ENCODE results near the gene TIMM23.
"Not testable (repeated sequence)": the region's sequence is repeated elsewhere in the genome, so short reads cannot be mapped to it uniquely, and the experiment has no call there.

TIMM23 gene

GRCh38 chr10:45972106-45972812 lies at the start of gene TIMM23:
TIMM23 (plus strand) TSS chr10:45972489; CDS start chr10:45972625, 136 bp downstream.
- DNase-seq (ENCODE audit: low spot score): peak; percentile 43

DNA sequence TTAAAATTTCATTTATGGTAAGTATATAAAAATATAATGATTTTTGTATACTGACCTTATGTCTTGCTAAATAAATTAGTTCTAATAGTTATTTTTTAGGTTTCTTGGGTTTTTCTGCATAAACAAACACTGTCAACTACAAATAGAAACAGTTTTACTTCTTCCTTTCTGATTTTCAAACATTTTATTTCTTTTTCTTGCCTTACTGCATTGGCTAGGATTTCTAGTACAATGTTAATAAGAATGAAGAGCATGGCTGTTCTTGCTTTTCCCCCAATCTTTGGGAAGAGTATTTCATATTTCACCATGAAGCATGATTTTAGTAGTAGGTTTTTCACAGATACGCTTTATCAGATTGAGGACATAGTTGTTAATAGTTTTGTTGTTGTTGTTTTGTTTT lies 45.5 kb upstream of the TIMM23 start:
- DNase-seq (ENCODE audit: low spot score): not testable (repeated sequence)

DNA sequence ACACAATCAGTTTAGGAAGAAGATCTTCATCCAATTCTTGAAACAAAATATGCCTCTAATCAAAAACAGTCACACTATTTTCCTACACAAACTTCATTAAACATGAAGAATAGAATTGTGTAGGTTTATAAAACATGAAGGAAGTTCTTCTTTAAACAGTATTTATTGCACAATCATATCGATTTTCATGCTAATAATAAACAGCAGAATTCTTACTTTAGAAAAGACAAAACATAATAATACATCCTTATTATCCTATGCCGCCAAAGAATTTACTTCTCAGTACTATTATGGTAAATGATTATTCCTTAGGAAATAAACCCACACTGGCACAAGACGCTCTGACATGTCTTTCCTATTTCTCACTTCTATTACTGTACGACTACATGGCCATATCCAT lies 41.0 kb upstream of the TIMM23 start:
- DNase-seq (ENCODE audit: low spot score): not testable (repeated sequence)

DNA sequence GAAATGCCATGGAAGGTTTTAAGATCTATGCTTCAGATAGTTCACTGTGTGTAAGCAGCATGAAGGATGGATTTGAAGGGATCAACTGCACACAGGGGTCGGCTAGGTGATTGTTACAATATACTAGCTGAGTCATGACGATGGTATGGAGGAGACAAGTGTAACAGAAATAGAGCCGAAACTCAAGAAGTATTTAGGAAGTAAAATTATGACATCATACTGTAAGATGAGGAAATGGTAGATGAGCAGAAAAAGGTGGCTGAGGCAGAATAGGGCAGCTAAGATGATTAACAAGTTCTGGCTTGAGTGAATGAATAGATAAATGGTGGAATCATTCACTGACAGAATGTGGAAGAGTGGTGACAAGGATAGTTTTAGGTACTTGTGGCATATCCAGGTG lies 37.5 kb upstream of the TIMM23 start:
- not testable (repeated sequence) for DNase-seq (ENCODE audit: low spot score)

GRCh38 chr10:45939176-45939697 lies 33.1 kb upstream of the TIMM23 start:
- DNase-seq (ENCODE audit: low spot score): not testable (repeated sequence)

- not testable (repeated sequence) for DNase-seq (ENCODE audit: low spot score)
Measured at GRCh38 chr10:45941196-45941595, 31.1 kb upstream of the TIMM23 start.

DNA sequence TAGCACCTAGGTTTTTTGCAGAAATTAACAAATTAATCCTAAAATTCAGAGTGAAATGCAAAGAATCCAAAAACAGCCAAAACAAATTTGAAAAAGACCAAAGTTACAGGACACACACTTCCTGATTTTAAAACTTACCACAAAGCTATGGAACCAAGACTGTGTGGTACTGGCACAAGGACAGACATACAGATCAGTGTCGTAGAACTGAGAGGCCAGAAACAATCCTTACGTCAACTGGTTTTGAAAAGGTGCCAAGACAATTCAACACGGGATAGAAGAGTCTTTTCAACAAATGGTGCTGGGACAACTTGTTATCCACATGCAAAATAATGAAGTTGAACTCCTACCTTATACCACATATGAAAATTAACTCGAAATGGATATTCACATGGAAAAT lies 26.8 kb upstream of the TIMM23 start:
- not testable (repeated sequence) for DNase-seq (ENCODE audit: low spot score)

DNA sequence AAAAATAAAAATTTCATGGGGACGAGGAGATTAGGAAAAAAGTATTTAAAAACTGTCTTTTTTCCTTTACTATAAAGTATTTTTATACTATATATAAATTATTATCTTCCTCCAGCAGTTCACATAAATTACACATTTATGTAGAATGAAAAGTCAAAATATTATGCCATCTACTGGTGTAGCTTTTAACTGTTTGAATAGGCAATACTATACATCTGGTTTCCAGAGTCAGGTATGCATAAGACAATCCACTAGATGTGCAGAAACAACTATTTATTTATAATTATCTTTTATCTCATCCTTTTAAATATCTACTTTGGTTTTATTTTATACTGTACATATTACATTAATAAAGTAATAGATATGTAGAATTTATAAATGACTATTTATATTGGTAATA lies 24.9 kb upstream of the TIMM23 start:
- DNase-seq (ENCODE audit: low spot score): not testable (repeated sequence)

GRCh38 chr10:45948801-45949200 lies 23.5 kb upstream of the TIMM23 start:
- peak; percentile 1 for DNase-seq (ENCODE audit: low spot score)

DNA sequence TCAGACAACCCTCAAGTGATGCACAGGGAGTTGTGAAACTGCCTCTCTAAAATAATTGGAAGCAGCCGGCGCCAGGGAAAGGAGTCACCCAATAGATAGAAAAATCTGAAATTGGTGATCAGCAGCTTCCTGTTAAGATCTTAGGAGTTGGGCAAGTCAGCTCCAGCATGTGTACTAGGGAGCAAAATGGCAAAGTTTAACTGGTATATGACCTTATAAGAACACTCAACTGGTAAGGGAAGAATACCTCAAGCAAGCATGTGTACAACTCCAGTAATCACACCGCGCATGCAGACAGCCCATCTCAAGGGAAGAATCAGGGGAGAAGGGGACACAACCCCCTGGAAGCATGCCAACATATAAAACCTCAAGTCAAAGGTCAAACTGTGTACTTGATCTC lies 17.9 kb upstream of the TIMM23 start:
- not testable (repeated sequence) for DNase-seq (ENCODE audit: low spot score)

- DNase-seq (ENCODE audit: low spot score): not testable (repeated sequence)
Measured at GRCh38 chr10:45956634-45957033, 15.7 kb upstream of the TIMM23 start.

DNA sequence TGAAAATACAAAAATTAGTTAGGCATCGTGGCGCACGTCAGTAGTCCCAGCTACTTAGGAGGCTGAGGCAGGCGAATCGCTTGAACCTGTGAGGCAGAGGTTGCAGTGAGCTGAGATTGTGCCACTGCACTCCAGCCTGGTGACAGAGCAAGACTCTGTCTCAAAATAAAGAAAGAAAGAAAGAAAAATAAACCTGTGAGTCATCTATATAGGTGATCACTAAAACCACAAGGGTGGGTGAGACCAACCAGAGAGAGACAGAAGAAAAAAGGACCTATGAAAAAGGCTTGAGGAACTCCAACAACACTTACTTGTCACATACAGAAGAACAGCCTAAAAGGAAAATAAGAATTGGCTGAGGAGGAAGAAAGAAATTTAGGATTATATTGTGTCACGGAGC lies 14.4 kb upstream of the TIMM23 start:
- DNase-seq (ENCODE audit: low spot score): not testable (repeated sequence)

- not testable (repeated sequence) for DNase-seq (ENCODE audit: low spot score)
Measured at GRCh38 chr10:45962686-45963452, 9.4 kb upstream of the TIMM23 start.

DNA sequence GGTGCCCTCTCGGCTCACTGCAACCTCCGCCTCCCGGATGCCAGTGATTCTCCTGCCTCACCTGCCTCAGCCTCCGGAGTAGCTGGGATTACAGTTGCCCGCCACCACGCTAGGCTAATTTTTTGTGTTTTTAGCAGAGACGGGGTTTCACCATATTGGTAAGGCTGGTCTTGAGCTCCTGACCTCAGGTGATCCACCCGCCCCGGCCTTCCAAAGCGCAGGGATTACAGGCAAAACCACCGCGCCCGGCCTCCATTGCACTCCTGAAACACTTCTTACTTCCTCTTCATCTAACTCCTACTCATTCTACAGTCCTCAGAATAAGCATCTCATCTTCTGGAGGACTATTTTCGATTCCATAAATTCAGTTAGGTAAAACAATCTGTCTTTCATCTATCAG lies 1.3 kb upstream of the TIMM23 start:
- not testable (repeated sequence) for DNase-seq (ENCODE audit: low spot score)

DNA sequence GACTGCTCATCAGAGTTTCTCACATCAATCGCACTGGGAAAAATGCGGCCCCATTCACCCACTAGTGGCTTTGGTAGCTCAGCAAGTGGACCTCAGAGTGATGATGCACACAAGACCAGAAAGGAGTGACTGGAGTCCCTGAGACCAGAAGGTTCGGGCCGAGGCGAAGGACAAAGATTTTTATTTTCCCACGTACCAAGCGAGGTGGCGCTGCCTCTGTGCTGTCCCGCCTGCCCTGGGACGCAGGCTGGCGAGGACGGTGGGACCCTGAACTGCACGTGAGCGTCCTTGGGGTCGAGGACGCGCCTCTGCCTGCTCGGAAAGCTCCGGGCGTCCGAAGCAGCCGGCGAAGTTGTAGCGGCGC lies 565 bp upstream of the TIMM23 start:
- DNase-seq (ENCODE audit: low spot score): peak; percentile 1

DNA sequence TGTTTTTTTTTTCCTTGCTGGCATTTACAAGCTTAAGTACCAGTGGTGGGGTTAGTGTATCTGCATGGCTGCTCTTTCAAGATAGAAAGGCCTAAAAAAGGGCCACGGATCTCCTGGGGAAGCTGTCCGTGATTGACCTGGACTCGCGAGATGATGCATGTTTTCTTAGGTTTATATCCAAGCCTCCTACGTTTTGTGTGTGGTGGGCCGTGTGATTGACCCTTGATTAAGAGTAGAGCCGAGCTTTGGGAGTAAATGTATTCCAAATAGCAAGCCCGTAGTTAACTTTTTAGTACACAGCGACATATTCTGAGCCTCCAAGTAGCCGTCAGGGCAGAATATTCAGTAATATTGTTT lies 502 bp downstream of the TIMM23 start:
- peak; percentile 2 for DNase-seq (ENCODE audit: low spot score)

- DNase-seq (ENCODE audit: low spot score): not testable (repeated sequence)
Measured at GRCh38 chr10:45974041-45974440, 1.8 kb downstream of the TIMM23 start.

DNA sequence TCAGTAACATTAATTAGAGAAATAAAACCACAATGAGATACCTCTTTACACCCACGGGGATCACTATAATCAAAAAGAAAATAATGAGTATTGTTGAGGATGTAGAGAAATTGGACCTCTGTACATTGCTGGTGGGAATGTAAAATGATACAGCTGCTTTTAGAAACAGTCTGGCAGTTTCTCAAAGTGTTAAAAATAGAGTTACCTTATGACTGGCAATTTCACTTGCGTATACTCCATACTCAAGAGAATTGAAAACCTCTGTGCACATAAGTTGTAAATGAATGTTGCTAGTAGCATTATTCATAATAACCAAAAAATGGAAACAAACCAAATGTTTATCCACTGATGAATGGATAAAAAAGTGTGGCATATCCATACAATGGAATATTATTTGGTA lies 6.3 kb downstream of the TIMM23 start:
- DNase-seq (ENCODE audit: low spot score): not testable (repeated sequence)

DNA sequence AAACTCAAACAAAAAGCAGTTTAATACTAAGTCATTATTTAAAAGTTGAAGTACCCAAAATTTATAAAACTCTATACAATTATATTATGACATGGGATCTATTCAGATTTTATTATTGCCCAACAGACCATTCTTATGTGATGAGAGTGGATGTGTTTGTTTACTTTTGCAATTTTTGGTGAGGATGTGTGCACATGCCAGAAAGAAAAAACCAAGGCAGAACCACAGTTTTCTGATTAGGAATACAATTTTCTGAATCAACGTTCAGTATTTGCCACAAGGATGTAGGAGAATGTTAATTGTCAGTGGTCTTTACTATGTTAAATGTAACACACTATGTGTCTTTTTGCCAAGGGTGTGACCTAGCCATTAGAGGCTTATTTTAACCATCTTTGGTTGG lies 9.1 kb downstream of the TIMM23 start:
- not testable (repeated sequence) for DNase-seq (ENCODE audit: low spot score)

DNA sequence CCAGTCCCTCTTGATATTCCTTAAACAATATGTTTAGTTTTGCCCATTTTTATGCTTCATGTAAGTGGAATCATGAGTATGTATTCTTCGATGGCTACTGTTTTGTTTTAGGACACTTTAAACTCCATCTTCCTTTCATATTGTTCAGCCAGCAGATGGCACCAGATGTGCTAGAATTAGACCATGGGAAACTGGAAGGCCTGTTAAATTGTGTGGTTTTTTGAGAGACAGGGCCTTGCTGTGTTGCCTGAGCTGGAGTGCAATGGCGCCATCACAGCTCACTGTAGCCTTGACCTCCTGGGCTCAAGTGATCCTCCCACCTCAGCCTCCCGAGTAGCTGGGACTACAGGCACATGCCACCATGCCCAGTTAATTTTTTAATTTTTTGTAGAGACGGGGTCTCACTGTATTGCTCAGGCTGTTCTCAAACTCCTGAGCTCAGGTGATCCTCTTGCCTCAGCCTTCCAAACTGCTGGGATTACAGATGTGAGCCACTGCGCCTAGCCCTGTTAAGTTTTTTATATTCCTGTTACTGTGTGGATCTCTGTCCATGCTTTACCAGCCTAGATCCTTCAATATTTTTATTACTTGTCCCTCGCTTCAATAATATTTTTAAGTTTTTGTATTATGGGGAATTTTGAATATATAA lies 11.4 kb downstream of the TIMM23 start:
- not testable (repeated sequence) for DNase-seq (ENCODE audit: low spot score)

- not testable (repeated sequence) for DNase-seq (ENCODE audit: low spot score)
Measured at GRCh38 chr10:45984473-45984872, 12.2 kb downstream of the TIMM23 start.

DNA sequence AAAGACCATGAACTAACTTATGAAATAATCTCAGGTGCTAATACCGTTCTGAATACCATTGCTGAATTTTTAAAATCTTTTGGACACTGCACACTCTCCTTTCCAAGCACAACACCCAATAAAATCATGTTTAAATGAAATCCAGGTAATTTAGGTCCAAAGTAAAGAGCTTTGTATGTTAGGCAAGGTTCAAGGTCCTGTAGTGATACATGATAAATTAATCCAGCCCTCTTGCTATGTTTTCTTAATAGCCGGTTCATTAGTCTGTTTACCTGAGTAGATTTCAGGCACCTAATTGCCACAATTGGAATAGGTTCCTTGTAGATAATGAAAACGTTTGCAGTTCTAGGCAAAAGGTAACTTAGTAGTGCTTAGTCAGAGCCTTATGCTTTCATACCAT lies 13.3 kb downstream of the TIMM23 start:
- not testable (repeated sequence) for DNase-seq (ENCODE audit: low spot score)

- no peak for DNase-seq (ENCODE audit: low spot score)
Measured at GRCh38 chr10:45997557-45997956, 25.3 kb downstream of the TIMM23 start.
